Fibroblast of pulmonary artery (primary cell): Measurements from ENCODE around the gene COQ8B.

Source experiments
- DNase-seq: peaks from one replicate; pipeline ENCODE4 v3.0.0-alpha.2; 2010; ENCODE audit warnings: low read depth
- H3K4me3 ChIP-seq: replicated peaks from 2 replicates; pipeline ENCODE4 v1.5.1; 2011; ENCODE audit warnings: low read depth, mild to moderate bottlenecking, control low read depth, low read length, moderate library complexity
- TF ChIP-seq, protein P1 (sequence below): IDR thresholded peaks from 2 replicates; pipeline ENCODE4 v1.5.1; 2011; ENCODE audit warnings: mild to moderate bottlenecking, control low read depth, low read length, inconsistent platforms; ENCODE audit errors: missing control alignments

The COQ8B gene

DNA sequence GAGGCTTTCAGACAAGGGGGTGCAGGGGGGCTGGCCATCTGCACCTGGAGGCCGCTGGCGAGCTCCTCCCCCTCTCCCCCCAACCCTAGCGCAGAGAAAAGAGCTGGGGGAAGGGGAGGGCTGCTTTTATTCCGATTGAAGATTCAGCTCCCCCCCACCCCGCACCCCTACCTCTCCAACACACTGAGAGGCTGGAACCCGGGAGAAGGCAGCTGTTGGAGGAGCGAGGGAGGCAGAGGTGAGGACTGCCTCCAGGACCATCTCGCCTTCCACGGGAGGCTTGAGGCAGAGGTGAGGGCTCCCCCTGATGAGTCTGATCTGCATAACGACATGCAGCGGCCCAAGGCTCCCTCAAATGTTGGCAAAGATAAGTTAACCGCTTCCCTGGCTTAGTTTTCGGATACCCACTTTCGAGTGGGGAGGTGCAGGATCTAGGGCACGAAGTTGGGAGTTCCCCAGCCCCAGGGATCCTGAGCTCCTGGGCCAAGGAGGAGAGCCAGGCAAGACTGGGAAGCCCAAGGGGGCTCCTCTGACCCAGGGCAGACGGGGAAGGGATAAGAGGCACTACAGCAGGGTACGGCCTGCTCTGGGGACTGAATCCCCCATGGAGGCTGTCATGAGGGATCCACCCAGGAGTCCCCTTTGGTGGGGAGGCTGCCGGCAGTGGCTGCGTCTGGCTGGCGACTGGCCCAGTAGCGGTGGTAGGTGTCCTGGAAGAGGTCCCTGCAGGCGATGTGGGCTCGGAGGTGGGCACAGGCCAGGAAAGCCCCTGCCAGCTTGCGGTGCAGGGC, 25.1 kb downstream of the COQ8B start:
- TF ChIP-seq, protein P1, sequence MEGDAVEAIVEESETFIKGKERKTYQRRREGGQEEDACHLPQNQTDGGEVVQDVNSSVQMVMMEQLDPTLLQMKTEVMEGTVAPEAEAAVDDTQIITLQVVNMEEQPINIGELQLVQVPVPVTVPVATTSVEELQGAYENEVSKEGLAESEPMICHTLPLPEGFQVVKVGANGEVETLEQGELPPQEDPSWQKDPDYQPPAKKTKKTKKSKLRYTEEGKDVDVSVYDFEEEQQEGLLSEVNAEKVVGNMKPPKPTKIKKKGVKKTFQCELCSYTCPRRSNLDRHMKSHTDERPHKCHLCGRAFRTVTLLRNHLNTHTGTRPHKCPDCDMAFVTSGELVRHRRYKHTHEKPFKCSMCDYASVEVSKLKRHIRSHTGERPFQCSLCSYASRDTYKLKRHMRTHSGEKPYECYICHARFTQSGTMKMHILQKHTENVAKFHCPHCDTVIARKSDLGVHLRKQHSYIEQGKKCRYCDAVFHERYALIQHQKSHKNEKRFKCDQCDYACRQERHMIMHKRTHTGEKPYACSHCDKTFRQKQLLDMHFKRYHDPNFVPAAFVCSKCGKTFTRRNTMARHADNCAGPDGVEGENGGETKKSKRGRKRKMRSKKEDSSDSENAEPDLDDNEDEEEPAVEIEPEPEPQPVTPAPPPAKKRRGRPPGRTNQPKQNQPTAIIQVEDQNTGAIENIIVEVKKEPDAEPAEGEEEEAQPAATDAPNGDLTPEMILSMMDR, result no peak
- H3K4me3 ChIP-seq, result no peak overlapping the region
- DNase-seq, result no peak

DNA sequence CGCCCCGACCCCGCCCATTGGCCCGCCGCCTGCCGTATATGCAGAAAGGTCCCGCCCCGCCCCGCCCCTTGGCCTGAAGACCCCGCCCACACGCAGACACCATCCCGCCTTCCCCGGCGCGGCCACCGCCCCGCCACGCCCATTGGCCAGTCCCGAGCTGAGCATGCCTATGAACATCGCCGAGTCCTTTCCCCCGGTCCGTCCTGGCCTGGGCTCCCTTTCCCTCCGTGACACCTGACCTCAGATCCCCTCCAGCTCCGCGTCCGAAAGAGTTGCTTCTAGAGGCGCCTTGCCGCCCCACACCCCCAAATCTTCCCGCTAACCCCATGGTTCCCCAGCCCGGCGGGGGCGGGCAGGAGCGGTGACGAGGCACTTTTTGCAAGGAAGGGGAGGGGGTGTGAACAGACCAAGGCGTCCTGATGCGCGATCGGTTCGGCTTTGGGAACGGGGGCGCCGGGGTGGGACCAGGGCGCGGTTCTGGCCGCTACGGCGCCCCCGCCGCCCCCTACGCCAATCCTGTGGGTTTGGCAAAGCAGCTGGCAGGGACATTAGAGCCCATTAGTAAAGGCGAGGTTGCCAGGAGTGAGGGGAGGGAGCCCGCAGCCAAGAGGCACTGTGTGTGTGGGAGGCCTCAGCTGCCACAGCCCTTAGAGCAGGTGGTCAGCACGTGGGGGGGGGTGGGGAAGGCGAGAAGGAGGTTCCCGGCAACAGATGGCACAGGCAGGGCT, 25.8 kb downstream of the COQ8B start:
- peak; percentile 92 for DNase-seq
- TF ChIP-seq, protein P1, result no peak
- peak overlapping the region; percentile 88 for H3K4me3 ChIP-seq

- H3K4me3 ChIP-seq, result peak within 1 kb of the TSS; percentile 88
These were observed 26.5 kb downstream of the COQ8B start, which contains the start of gene NUMBL for GRCh38 chr19:40690050-40690692. TSS of gene NUMBL (minus strand) at chr19:40690651. CDS start at chr19:40690483, 168 bp downstream.

GRCh38 chr19:40689339-40690049, 27.2 kb downstream of the COQ8B start:
- TF ChIP-seq, protein P1, result no peak
- no peak for DNase-seq

More at GRCh38 chr19:40690050-40690692, 26.5 kb downstream of the COQ8B start, which contains the start of gene NUMBL:
- no peak for DNase-seq
- TF ChIP-seq, protein P1, result no peak

GRCh38 chr19:40688987-40689338, 27.7 kb downstream of the COQ8B start:
- peak overlapping the region; percentile 88 for H3K4me3 ChIP-seq
- DNase-seq, result no peak
- TF ChIP-seq, protein P1, result no peak

More at GRCh38 chr19:40689339-40690049, 27.2 kb downstream of the COQ8B start:
- H3K4me3 ChIP-seq, result peak overlapping the region; percentile 88

DNA sequence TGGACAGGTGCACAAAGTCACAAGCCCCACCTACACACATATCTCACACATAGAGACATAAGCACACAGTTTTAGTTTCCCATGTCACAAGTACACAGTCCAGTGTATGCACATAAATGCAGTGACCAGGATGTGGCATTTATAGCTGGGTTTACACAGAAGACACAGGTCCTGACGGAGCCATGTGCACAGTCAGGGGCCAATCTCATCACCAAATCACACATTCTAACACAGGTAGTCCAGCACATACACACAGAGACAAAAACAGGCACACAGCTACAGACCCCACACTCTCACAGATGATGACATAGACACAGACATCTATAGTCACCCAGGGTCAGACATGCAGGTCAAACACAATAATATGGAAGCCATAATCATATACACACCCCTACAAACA, 28.4 kb downstream of the COQ8B start:
- no peak for DNase-seq
- TF ChIP-seq, protein P1, result no peak
- peak overlapping the region; percentile 88 for H3K4me3 ChIP-seq
